Ovary (tissue), 3 donors: ENCODE measurements around the gene ESCO1.

Source experiments
- POLR2A ChIP-seq: fragments of 450-650 bp; IDR thresholded peaks from one replicate; pipeline ENCODE4 v1.6.1; 2017; ENCODE audit warnings: antibody characterized with exemption, mild to moderate bottlenecking, moderate library complexity
- TF ChIP-seq, protein P1 (sequence below), 3 donors: fragments of 450-650 bp in 2 of 3; fragments of 200-600 bp in 1 of 3; IDR thresholded peaks; one replicate each; pipeline versions ENCODE4 v1.5.1 to v1.8.0; 2016 to 2022; ENCODE audit warnings: antibody characterized with exemption in 3 of 3, mild to moderate bottlenecking in 1 of 3
- donor health status: DM: no; HTN: no; CAD: no.

DNA sequence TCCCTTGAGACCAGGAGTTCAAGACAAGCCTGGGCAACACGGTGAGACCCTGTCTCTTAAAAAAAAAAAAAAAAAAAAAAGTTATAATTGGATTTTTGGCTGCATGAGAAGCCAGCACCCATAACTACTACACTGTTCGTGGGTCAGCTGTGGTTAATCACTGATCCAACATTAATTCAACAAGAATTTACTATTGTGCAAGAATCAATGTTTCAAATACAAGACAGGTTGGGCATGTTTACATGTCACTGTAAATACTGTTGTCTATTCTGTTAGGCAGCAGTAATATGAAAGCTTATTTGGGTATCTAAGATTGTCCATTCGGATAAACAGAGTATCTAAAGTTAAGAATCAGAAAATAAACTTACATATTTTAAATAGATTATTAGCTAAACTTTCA lies 62.3 kb downstream of the ESCO1 start:
- TF ChIP-seq, protein P1, sequence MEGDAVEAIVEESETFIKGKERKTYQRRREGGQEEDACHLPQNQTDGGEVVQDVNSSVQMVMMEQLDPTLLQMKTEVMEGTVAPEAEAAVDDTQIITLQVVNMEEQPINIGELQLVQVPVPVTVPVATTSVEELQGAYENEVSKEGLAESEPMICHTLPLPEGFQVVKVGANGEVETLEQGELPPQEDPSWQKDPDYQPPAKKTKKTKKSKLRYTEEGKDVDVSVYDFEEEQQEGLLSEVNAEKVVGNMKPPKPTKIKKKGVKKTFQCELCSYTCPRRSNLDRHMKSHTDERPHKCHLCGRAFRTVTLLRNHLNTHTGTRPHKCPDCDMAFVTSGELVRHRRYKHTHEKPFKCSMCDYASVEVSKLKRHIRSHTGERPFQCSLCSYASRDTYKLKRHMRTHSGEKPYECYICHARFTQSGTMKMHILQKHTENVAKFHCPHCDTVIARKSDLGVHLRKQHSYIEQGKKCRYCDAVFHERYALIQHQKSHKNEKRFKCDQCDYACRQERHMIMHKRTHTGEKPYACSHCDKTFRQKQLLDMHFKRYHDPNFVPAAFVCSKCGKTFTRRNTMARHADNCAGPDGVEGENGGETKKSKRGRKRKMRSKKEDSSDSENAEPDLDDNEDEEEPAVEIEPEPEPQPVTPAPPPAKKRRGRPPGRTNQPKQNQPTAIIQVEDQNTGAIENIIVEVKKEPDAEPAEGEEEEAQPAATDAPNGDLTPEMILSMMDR (IDR thresholded peaks at IDR 0.05): no peak
- no peak for TF ChIP-seq POLR2A
